Trophoblast cell (in vitro differentiated cells and primary cell): ENCODE results near the gene IFRD2.

Experiments
- DNase-seq, 2 donors: peaks; one replicate each; pipeline ENCODE4 v3.0.0-alpha.2; 2016
- H2AFZ ChIP-seq: 2 replicates; pipeline ENCODE4 v1.6.1; 2013; ENCODE audit warnings: low read length, moderate library complexity, mild to moderate bottlenecking; ENCODE audit not compliant: insufficient read depth, poor library complexity
- H2AK5ac ChIP-seq: 2 replicates; pipeline ENCODE4 v1.6.1; 2013; ENCODE audit warnings: mild to moderate bottlenecking, low read length
- H2BK120ac ChIP-seq: 2 replicates; pipeline ENCODE4 v1.6.1; 2013; ENCODE audit warnings: low read length, mild to moderate bottlenecking, moderate library complexity; ENCODE audit not compliant: insufficient read depth, poor library complexity
- H2BK12ac ChIP-seq: 2 replicates; pipeline ENCODE4 v1.6.1; 2013; ENCODE audit warnings: mild to moderate bottlenecking, low read length, moderate library complexity
- H2BK5ac ChIP-seq: 2 replicates; pipeline ENCODE4 v1.6.1; 2013; ENCODE audit warnings: low read length, low read depth, moderate library complexity, mild to moderate bottlenecking; ENCODE audit not compliant: poor library complexity
- H3K14ac ChIP-seq: 2 replicates; pipeline ENCODE4 v1.6.1; 2013; ENCODE audit warnings: mild to moderate bottlenecking, low read length
- H3K18ac ChIP-seq: 2 replicates; pipeline ENCODE4 v1.6.1; 2013; ENCODE audit warnings: mild to moderate bottlenecking, low read length
- H3K23ac ChIP-seq: 2 replicates; pipeline ENCODE4 v1.6.1; 2013; ENCODE audit warnings: low read length
- H3K27ac ChIP-seq: 2 replicates; pipeline ENCODE4 v1.5.1; 2013; ENCODE audit warnings: low read depth, mild to moderate bottlenecking, inconsistent platforms, low read length, moderate library complexity
- H3K27me3 ChIP-seq: 2 replicates; pipeline ENCODE4 v1.6.1; 2013; ENCODE audit warnings: inconsistent platforms, mild to moderate bottlenecking, low read length, moderate library complexity; ENCODE audit not compliant: insufficient read depth
- H3K36me3 ChIP-seq, 2 experiments: 1 replicate in 1 of 2; 2 replicates in 1 of 2; pipeline ENCODE4 v1.6.1; 2013; ENCODE audit warnings: low read length in 2 of 2, mild to moderate bottlenecking in 2 of 2, moderate library complexity in 1 of 2; ENCODE audit not compliant: insufficient read depth in 2 of 2, control insufficient read depth in 1 of 2
- H3K4ac ChIP-seq: 2 replicates; pipeline ENCODE4 v1.6.1; 2013; ENCODE audit warnings: low read depth, mild to moderate bottlenecking, low read length, moderate library complexity
- H3K4me1 ChIP-seq, 2 experiments: 1 replicate in 1 of 2; 2 replicates in 1 of 2; pipeline ENCODE4 v1.6.1; 2013; ENCODE audit warnings: low read length in 2 of 2, mild to moderate bottlenecking in 2 of 2, moderate library complexity in 1 of 2; ENCODE audit not compliant: insufficient read depth in 2 of 2, control insufficient read depth in 1 of 2
- H3K4me2 ChIP-seq: 2 replicates; pipeline ENCODE4 v1.6.1; 2013; ENCODE audit warnings: inconsistent platforms, mild to moderate bottlenecking, low read length, moderate library complexity
- H3K4me3 ChIP-seq: 2 replicates; pipeline ENCODE4 v1.5.1; 2013; ENCODE audit warnings: mild to moderate bottlenecking, low read depth, low read length, inconsistent platforms
- H3K79me1 ChIP-seq: one replicate; pipeline ENCODE4 v1.6.1; 2013; ENCODE audit warnings: low read length
- H3K79me2 ChIP-seq: 2 replicates; pipeline ENCODE4 v1.6.1; 2013; ENCODE audit warnings: low read length, mild to moderate bottlenecking; ENCODE audit not compliant: control insufficient read depth, insufficient read depth, poor library complexity
- H3K9ac ChIP-seq: 2 replicates; pipeline ENCODE4 v1.6.1; 2013; ENCODE audit warnings: mild to moderate bottlenecking, low read length
- H3K9me3 ChIP-seq: 2 replicates; pipeline ENCODE4 v1.6.1; 2013; ENCODE audit warnings: low read depth, mild to moderate bottlenecking, control low read depth, inconsistent platforms, low read length; ENCODE audit not compliant: insufficient read depth
- H4K12ac ChIP-seq: 2 replicates; pipeline ENCODE4 v1.6.1; 2013; ENCODE audit warnings: low read depth, mild to moderate bottlenecking, low read length, moderate library complexity
- H4K8ac ChIP-seq: 2 replicates; pipeline ENCODE4 v1.6.1; 2013; ENCODE audit warnings: low read depth, mild to moderate bottlenecking, low read length, moderate library complexity
- H4K91ac ChIP-seq: one replicate; pipeline ENCODE4 v1.6.1; 2013; ENCODE audit warnings: low read depth, mild to moderate bottlenecking, low read length, moderate library complexity
- WGBS: extraction: QIAGEN DNeasy Blood & Tissue Kit; methylation state at CpG from one replicate; pipeline ENCODE4 v1.1.7; 2013; ENCODE audit warnings: missing lambda C conversion rate; ENCODE audit not compliant: insufficient read length, insufficient coverage; ENCODE audit errors: extremely low coverage; 5-methylcytosine and 5-hydroxymethylcytosine counted together

IFRD2 gene

DNA sequence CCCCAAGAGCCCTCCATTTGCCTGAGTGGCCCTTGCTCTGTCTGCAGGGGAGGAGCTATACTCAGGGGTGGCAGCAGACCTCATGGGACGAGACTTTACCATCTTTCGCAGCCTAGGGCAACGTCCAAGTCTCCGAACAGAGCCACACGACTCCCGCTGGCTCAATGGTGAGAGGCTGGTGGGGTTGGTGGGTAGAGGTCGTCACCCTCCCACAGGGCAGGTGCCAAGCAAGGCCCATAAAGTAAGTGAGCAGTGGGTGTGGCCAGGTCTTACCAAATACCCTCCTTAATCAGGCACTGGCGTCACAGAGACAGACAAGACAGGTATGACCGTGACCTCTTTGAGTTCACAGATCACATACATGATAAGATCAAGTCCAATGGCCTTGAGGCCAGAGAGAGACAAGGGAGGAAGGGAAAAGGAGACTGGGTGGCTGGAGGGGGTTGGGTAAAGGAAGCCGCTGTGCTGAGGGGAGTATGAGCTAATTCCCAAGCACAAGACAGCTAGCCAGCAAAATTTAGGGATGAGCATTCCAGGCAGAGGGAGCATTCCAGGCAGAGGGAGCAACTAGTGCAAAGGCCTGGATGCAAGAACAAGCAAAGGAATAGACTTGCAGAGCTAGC is 20.8 kb downstream of the IFRD2 start:
- Histone ChIP-seq H2AFZ (no peak overlapping the region), H3K27ac (no peak overlapping the region), H2BK12ac (peak overlapping the region; percentile 11), H3K79me1 (peaks cover 8% of the 10 kb centered on the region), H3K4me1 (peaks cover 27 to 32% of the 10 kb centered on the region in 2 experiments), H4K8ac (no peak overlapping the region), H4K91ac (peak overlapping the region; percentile 5), H3K9me3 (peaks cover 6% of the 10 kb centered on the region), H3K27me3 (peaks cover 11% of the 10 kb centered on the region), H3K4me3 (no peak overlapping the region), H2BK5ac (no peak overlapping the region), H3K14ac (no peak overlapping the region), H3K4ac (no peak overlapping the region), H4K12ac (no peak overlapping the region), H3K9ac (no peak overlapping the region), H3K18ac (no peak overlapping the region), H2BK120ac (no peak overlapping the region), H3K4me2 (no peak overlapping the region), H2AK5ac (peak overlapping the region; percentile 6), H3K23ac (no peak overlapping the region), H3K79me2 (no peaks in the 10 kb centered on the region), H3K36me3 (no peaks in the 10 kb centered on the region)
- peak; percentile 55 to 71 for DNase-seq
- WGBS, result no CpG with 5 or more reads among the region's 10 CpGs

GRCh38 chr3:50270422-50271224 is 21.6 kb downstream of the IFRD2 start:
- H3K27ac ChIP-seq, result no peak overlapping the region
- no peak overlapping the region for H2BK5ac ChIP-seq
- H3K4me3 ChIP-seq, result no peak overlapping the region
- no peak overlapping the region for H4K12ac ChIP-seq
- no peak overlapping the region for H3K4me2 ChIP-seq
- H2AFZ ChIP-seq, result no peak overlapping the region
- peak overlapping the region; percentile 0 for H2BK12ac ChIP-seq
- H4K8ac ChIP-seq, result no peak overlapping the region
- no CpG with 5 or more reads among the region's 19 CpGs for WGBS
- no peak overlapping the region for H3K23ac ChIP-seq
- peaks cover 9% of the 10 kb centered on the region for H3K27me3 ChIP-seq
- H3K36me3 ChIP-seq, result no peaks in the 10 kb centered on the region
- H3K4ac ChIP-seq, result no peak overlapping the region
- H3K14ac ChIP-seq, result peak overlapping the region; percentile 3
- DNase-seq, result no peak
- H3K79me2 ChIP-seq, result peaks cover 2% of the 10 kb centered on the region
- H3K9me3 ChIP-seq, result peaks cover 2% of the 10 kb centered on the region
- no peak overlapping the region for H3K9ac ChIP-seq
- H3K18ac ChIP-seq, result peak overlapping the region; percentile 1
- peaks cover 35 to 38% of the 10 kb centered on the region in 2 experiments for H3K4me1 ChIP-seq
- peaks cover 14% of the 10 kb centered on the region for H3K79me1 ChIP-seq
- H4K91ac ChIP-seq, result peak overlapping the region; percentile 29
- H2AK5ac ChIP-seq, result peak overlapping the region; percentile 46
- H2BK120ac ChIP-seq, result no peak overlapping the region

DNA sequence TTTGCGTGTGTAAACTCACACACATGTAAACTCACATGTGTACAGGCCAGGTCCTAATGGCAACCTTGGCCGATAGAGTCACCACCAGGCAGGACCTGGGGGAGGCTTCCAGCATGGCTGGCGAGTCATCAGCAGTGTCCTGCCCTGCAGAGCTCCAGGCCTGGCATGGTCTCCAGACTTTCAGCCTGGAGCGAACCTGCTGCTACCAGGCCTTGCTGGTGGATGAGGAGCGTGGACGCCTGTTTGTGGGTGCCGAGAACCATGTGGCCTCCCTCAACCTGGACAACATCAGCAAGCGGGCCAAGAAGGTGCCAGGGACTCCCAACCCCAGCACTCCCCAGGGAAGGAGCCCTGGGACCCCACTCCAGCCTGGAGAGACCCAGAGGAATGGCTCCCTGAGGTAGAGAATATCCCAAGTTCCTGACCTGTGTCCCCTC is 22.2 kb downstream of the IFRD2 start:
- H3K79me2 ChIP-seq, result peaks cover 5% of the 10 kb centered on the region
- no peak overlapping the region for H3K23ac ChIP-seq
- no peaks in the 10 kb centered on the region for H3K9me3 ChIP-seq
- H4K8ac ChIP-seq, result no peak overlapping the region
- WGBS, result no CpG with 5 or more reads among the region's 8 CpGs
- H3K9ac ChIP-seq, result no peak overlapping the region
- H2AK5ac ChIP-seq, result peak overlapping the region; percentile 4
- no peaks in the 10 kb centered on the region for H3K36me3 ChIP-seq
- peak overlapping the region; percentile 7 for H2BK12ac ChIP-seq
- H3K4ac ChIP-seq, result no peak overlapping the region
- no peak overlapping the region for H2BK5ac ChIP-seq
- H3K79me1 ChIP-seq, result peaks cover 21% of the 10 kb centered on the region
- H3K27ac ChIP-seq, result no peak overlapping the region
- no peak overlapping the region for H4K12ac ChIP-seq
- H4K91ac ChIP-seq, result peak overlapping the region; percentile 5
- H3K4me1 ChIP-seq, result peaks cover 41 to 42% of the 10 kb centered on the region in 2 experiments
- no peak overlapping the region for H3K4me2 ChIP-seq
- no peak for DNase-seq
- no peak overlapping the region for H2AFZ ChIP-seq
- H3K4me3 ChIP-seq, result no peak overlapping the region
- no peak overlapping the region for H3K14ac ChIP-seq
- no peak overlapping the region for H3K18ac ChIP-seq
- no peak overlapping the region for H2BK120ac ChIP-seq
- H3K27me3 ChIP-seq, result peaks cover 3% of the 10 kb centered on the region

- Histone ChIP-seq H2BK12ac (peak overlapping the region; percentile 44), H2BK120ac (peak overlapping the region; percentile 34), H2AFZ (no peak overlapping the region), H3K4ac (peak overlapping the region; percentile 13), H3K36me3 (no peaks in the 10 kb centered on the region), H3K27me3 (peaks cover under 1% of the 10 kb centered on the region), H3K27ac (no peak overlapping the region), H3K4me2 (no peak overlapping the region), H4K8ac (no peak overlapping the region), H3K4me1 (peaks cover 43 to 44% of the 10 kb centered on the region in 2 experiments), H3K79me1 (peaks cover 22% of the 10 kb centered on the region), H3K9me3 (no peaks in the 10 kb centered on the region), H3K18ac (no peak overlapping the region), H4K91ac (peak overlapping the region; percentile 65), H3K14ac (peak overlapping the region; percentile 16), H3K4me3 (no peak overlapping the region), H4K12ac (no peak overlapping the region), H3K79me2 (peaks cover 5% of the 10 kb centered on the region), H2BK5ac (no peak overlapping the region), H3K9ac (no peak overlapping the region), H3K23ac (no peak overlapping the region), H2AK5ac (peak overlapping the region; percentile 51)
- no peak for DNase-seq
- WGBS, result no CpG with 5 or more reads among the region's 4 CpGs
Measured at GRCh38 chr3:50269460-50269859, 22.8 kb downstream of the IFRD2 start.
